Lung microvascular endothelial cell (primary cell): ENCODE measurements around the gene ACTL6B. TPM values are rescaled to one million over a fixed set of nuclear protein-coding genes. Genes with fewer than 3 reads are reported as not detected.
A peak's percentile ranks its signal among the peaks of the same experiment; 100 is the strongest.
"Not testable (repeated sequence)": the region's sequence is repeated elsewhere in the genome, so short reads cannot be mapped to it uniquely, and the experiment has no call there.

Experiments used
- DNase-seq, 2 donors: peaks; one replicate each; pipeline versions ENCODE4 v3.0.0 to v3.0.0-alpha.2; 2010; ENCODE audit warnings: low read depth in 2 of 2
- total RNA-seq: library from RNA; depleted of rRNA; stranded (reverse); fragments of >200 nt; gene quantifications from 2 replicates; pipeline ENCODE4 v1.2.1, GENCODE V29; 2014

The ACTL6B gene
- total RNA-seq: not detected in 2 replicates

- peak; percentile 63 to 68 for DNase-seq
These were observed at the start of gene ACTL6B for GRCh38 chr7:100655908-100656674. Gene ACTL6B, minus strand, starts transcription at chr7:100656448. Its CDS starts 94 bp downstream, at chr7:100656354.

GRCh38 chr7:100705320-100705752 is 49.1 kb upstream of the ACTL6B start:
- DNase-seq: peak; percentile 70 to 76

GRCh38 chr7:100701089-100701488 is 44.8 kb upstream of the ACTL6B start:
- DNase-seq: not testable (repeated sequence)

- no peak for DNase-seq
These were observed 42.8 kb upstream of the ACTL6B start for GRCh38 chr7:100699018-100699417.

GRCh38 chr7:100696123-100696521 is 39.9 kb upstream of the ACTL6B start:
- no peak for DNase-seq

GRCh38 chr7:100694098-100694745 is 38.0 kb upstream of the ACTL6B start, which contains the start of gene GIGYF1:
Gene GIGYF1, minus strand, starts transcription at chr7:100694250. Its CDS starts 6,012 bp downstream, at chr7:100688238.
- peak; percentile 62 to 80 for DNase-seq

- peak in 1 of 2 donors; percentile 17 for DNase-seq
These were observed 37.3 kb upstream of the ACTL6B start for GRCh38 chr7:100693312-100694097.

GRCh38 chr7:100692578-100692961 is 36.3 kb upstream of the ACTL6B start:
- no peak for DNase-seq

GRCh38 chr7:100691676-100692577 is 35.7 kb upstream of the ACTL6B start:
- DNase-seq: peak; percentile 72 to 80

- DNase-seq: no peak
These were observed 33.2 kb upstream of the ACTL6B start for GRCh38 chr7:100689230-100690135.

GRCh38 chr7:100688326-100688860 is 32.1 kb upstream of the ACTL6B start:
- no peak for DNase-seq

GRCh38 chr7:100687751-100688300 is 31.6 kb upstream of the ACTL6B start:
- DNase-seq: no peak

GRCh38 chr7:100687261-100687660 is 31.0 kb upstream of the ACTL6B start:
- DNase-seq: no peak

- DNase-seq: no peak
These were observed 30.6 kb upstream of the ACTL6B start for GRCh38 chr7:100686822-100687211.

GRCh38 chr7:100686201-100686821 is 30.1 kb upstream of the ACTL6B start:
- DNase-seq: no peak

GRCh38 chr7:100685631-100686145 is 29.4 kb upstream of the ACTL6B start:
- DNase-seq: no peak

- no peak for DNase-seq
These were observed 28.9 kb upstream of the ACTL6B start for GRCh38 chr7:100685049-100685605.

GRCh38 chr7:100684534-100685042 is 28.3 kb upstream of the ACTL6B start:
- no peak for DNase-seq
